Osteocyte (in vitro differentiated cells): Measurements from ENCODE around the gene ARHGDIA. TPM values are rescaled to one million over a fixed set of nuclear protein-coding genes. Genes with fewer than 3 reads are reported as not detected.

Source experiments
- DNase-seq: peaks from one replicate; pipeline ENCODE4 v3.0.0; 2021; ENCODE audit warnings: mixed read lengths; ENCODE audit not compliant: unreplicated experiment; ENCODE audit errors: extremely low spot score
- H3K27ac Mint-ChIP-seq: one replicate; pipeline ENCODE4 v1.8.0; 2021; ENCODE audit warnings: mild to moderate bottlenecking, mixed read lengths; ENCODE audit not compliant: unreplicated experiment
- H3K27me3 Mint-ChIP-seq: one replicate; pipeline ENCODE4 v1.8.0; 2021; ENCODE audit warnings: mixed read lengths; ENCODE audit not compliant: unreplicated experiment
- H3K36me3 Mint-ChIP-seq: one replicate; pipeline ENCODE4 v1.8.0; 2021; ENCODE audit warnings: mixed read lengths; ENCODE audit not compliant: unreplicated experiment
- H3K4me1 Mint-ChIP-seq: one replicate; pipeline ENCODE4 v1.8.0; 2021; ENCODE audit warnings: mixed read lengths; ENCODE audit not compliant: unreplicated experiment
- H3K4me3 Mint-ChIP-seq: one replicate; pipeline ENCODE4 v1.8.0; 2021; ENCODE audit warnings: mild to moderate bottlenecking, moderate library complexity, mixed read lengths; ENCODE audit not compliant: unreplicated experiment
- H3K9me3 Mint-ChIP-seq: one replicate; pipeline ENCODE4 v1.8.0; 2021; ENCODE audit warnings: mixed read lengths; ENCODE audit not compliant: unreplicated experiment
- total RNA-seq: library from RNA; stranded (reverse); gene quantifications from 2 replicates; pipeline ENCODE4 v1.2.1, GENCODE V29; 2021
- TF ChIP-seq, protein P1 (sequence below): fragments of 200-600 bp; sonication (generic); IDR thresholded peaks from 2 replicates; pipeline ENCODE4 v1.5.0; 2021; ENCODE audit warnings: antibody characterized with exemption, mild to moderate bottlenecking, moderate library complexity

ARHGDIA gene
- total RNA-seq, 1 donor from 2014 or later = 433 TPM

DNA sequence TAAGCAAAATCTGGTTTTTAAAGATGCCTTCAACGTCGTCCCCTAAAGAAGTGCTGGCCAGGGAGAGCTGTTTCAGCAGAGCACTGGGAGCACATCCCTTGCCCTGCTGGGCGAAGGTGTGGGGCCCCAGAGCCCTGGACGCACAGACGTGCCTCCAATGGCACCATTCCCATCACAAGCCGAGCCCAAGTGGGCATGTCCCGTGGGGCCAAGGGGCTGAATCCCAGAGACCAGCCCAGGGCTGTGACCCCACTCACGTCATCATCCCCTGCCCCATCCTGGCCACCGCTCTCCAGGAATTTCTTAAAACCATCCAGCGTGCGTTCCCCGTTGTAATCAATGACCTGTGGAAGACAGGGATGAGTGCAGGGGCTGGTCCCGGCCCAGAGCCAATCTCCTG, 26.2 kb downstream of the ARHGDIA start:
- H3K9me3 Mint-ChIP-seq = no peaks in the 10 kb centered on the region
- peaks cover 27% of the 10 kb centered on the region for H3K36me3 Mint-ChIP-seq
- H3K27ac Mint-ChIP-seq = no peak overlapping the region
- TF ChIP-seq, protein P1, sequence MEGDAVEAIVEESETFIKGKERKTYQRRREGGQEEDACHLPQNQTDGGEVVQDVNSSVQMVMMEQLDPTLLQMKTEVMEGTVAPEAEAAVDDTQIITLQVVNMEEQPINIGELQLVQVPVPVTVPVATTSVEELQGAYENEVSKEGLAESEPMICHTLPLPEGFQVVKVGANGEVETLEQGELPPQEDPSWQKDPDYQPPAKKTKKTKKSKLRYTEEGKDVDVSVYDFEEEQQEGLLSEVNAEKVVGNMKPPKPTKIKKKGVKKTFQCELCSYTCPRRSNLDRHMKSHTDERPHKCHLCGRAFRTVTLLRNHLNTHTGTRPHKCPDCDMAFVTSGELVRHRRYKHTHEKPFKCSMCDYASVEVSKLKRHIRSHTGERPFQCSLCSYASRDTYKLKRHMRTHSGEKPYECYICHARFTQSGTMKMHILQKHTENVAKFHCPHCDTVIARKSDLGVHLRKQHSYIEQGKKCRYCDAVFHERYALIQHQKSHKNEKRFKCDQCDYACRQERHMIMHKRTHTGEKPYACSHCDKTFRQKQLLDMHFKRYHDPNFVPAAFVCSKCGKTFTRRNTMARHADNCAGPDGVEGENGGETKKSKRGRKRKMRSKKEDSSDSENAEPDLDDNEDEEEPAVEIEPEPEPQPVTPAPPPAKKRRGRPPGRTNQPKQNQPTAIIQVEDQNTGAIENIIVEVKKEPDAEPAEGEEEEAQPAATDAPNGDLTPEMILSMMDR = no peak
- DNase-seq = peak; percentile 79
- H3K4me3 Mint-ChIP-seq = no peak overlapping the region
- H3K4me1 Mint-ChIP-seq = no peaks in the 10 kb centered on the region
- no peaks in the 10 kb centered on the region for H3K27me3 Mint-ChIP-seq

DNA sequence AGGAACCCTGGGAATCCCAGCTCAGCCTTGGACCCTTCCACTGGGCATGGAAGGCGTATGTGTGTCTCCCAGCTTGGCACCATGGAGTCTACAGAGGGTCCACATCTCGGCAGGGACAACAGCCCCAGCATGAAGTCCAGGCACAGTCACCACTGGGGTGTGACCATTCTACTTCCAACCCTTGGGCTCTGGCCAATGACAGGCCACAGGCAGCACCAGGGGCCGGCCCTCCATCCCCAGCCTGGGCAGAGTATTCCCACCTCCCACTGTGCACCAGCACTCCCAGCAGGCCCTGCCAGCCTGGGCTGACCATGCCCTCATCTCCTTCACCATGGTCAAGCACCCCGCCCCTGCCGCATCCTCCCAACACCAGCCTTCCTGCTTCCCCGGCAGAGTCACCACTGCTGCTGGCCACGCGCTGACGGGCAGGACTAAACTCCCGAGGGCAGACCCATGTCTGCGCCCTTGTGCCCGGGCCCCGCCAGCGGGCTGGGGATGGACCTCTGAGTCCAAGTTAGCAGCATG, 26.7 kb downstream of the ARHGDIA start:
- TF ChIP-seq, protein P1 = no peak
- Mint-ChIP-seq H3K4me1 (no peaks in the 10 kb centered on the region), H3K36me3 (peaks cover 27% of the 10 kb centered on the region), H3K4me3 (no peak overlapping the region), H3K27ac (peak overlapping the region; percentile 18), H3K27me3 (no peaks in the 10 kb centered on the region), H3K9me3 (no peaks in the 10 kb centered on the region)
- DNase-seq = peak; percentile 83

DNA sequence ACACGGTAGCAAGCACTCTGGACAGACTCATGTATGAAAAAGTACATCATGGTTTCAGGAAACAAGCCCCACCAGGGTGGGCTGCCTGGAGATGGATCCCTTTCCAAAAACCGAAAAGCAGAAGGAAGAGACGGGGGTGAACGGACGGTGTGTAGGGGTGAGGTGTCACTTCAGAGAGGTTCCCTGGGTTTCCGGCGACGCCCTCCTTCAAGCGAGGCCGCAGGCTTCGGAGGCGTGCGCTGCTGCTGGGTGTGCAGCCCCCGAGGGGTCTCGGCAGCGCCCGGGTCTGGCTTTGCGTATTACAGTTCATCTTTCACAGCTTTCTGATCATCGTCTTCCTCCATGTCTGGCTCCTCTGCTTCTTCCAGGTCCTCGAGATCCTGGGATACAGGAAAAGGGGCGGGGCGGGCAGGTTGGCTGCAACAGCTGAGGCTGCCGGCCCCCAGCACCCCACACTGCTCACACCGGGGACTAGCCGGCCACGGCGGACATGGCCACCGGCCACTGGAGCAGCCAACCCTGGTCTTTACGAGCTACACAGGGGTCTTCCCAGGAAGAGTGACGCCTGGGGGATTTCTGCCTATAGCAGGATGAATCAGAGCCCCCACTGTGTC, 27.3 kb downstream of the ARHGDIA start:
- Mint-ChIP-seq H3K27ac (no peak overlapping the region), H3K4me3 (no peak overlapping the region)

DNA sequence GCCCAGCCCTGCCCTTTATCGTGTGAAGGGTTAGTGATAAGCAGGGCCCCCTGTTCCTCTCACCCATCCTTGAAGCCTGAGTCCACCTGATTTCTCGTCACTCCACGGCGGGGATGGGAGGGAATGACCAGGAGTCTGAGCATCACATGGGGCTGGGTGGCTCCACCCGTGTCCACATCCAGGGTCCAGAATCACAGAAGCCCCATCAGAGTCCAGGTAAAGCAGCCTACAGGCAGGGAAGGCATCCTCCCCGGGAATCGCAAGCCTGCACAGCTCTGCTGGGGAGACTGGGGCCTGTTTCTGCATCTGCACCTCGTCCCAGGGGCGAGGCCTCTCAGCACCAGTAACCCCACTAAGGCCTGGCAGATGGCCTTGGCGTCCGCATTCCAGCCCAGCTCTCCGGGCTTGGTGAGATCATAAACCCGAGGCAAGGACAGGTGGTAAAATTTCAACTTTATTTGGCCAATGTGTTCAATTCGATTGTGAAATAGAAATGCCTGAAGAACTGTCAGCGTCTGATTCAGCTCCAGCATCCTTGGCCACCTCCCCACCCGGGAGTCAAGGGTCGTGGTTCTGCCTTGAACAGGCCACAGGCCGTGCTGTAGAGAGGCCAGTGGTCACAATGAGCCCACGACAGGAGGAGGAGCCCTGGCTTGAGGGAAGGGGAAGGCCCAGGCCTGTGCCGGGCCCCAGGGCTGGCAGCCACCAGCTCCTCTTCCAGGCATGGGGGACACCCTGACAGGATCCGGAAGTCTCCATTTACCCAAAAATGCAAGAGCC, 28.2 kb downstream of the ARHGDIA start:
- peaks cover 25% of the 10 kb centered on the region for H3K36me3 Mint-ChIP-seq
- TF ChIP-seq, protein P1 = no peak
- no peaks in the 10 kb centered on the region for H3K9me3 Mint-ChIP-seq
- H3K27ac Mint-ChIP-seq = no peak overlapping the region
- H3K27me3 Mint-ChIP-seq = no peaks in the 10 kb centered on the region
- no peaks in the 10 kb centered on the region for H3K4me1 Mint-ChIP-seq
- DNase-seq = peak; percentile 82
- H3K4me3 Mint-ChIP-seq = no peak overlapping the region

More for the DNA sequence above, 27.3 kb downstream of the ARHGDIA start:
- DNase-seq = peak; percentile 82
- H3K36me3 Mint-ChIP-seq = peaks cover 27% of the 10 kb centered on the region
- TF ChIP-seq, protein P1 = no peak
- no peaks in the 10 kb centered on the region for H3K4me1 Mint-ChIP-seq
- H3K27me3 Mint-ChIP-seq = no peaks in the 10 kb centered on the region
- no peaks in the 10 kb centered on the region for H3K9me3 Mint-ChIP-seq

DNA sequence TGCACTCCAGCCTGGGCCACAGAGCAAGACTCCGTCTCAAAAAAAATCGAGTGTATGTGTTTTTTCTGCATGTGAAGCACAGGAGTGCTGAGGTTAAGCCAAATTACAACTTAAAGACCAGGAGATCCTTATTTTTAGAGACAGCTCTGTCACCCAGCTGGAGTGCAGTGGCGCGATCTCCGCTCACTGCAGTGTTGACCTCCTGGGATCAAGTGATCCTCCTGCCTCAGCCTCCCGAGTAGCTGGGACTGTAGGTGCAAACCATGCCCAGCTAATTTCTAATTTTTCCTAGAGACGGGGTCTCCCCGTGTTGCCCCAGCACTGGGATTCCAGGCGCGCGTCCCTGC, 28.8 kb downstream of the ARHGDIA start:
- no peak overlapping the region for H3K4me3 Mint-ChIP-seq
- H3K4me1 Mint-ChIP-seq = no peaks in the 10 kb centered on the region
- no peak for DNase-seq
- H3K9me3 Mint-ChIP-seq = no peaks in the 10 kb centered on the region
- H3K36me3 Mint-ChIP-seq = peaks cover 22% of the 10 kb centered on the region
- H3K27ac Mint-ChIP-seq = no peak overlapping the region
- TF ChIP-seq, protein P1 = no peak
- no peaks in the 10 kb centered on the region for H3K27me3 Mint-ChIP-seq
